Astrocyte (in vitro differentiated cells and primary cell): ENCODE measurements around the gene PRKAG2.
"Not testable (repeated sequence)": the region's sequence is repeated elsewhere in the genome, so short reads cannot be mapped to it uniquely, and the experiment has no call there.

Experiments used
- CTCF ChIP-seq: IDR thresholded peaks from 2 replicates; pipeline ENCODE4 v1.5.1; 2011; ENCODE audit warnings: low read depth, mild to moderate bottlenecking, inconsistent platforms, low read length, moderate library complexity; ENCODE audit not compliant: insufficient read depth
- EZH2 ChIP-seq: IDR thresholded peaks from 2 replicates; pipeline ENCODE4 v1.6.1; 2012; ENCODE audit warnings: mild to moderate bottlenecking, low read length, inconsistent platforms; ENCODE audit not compliant: insufficient read depth

DNA sequence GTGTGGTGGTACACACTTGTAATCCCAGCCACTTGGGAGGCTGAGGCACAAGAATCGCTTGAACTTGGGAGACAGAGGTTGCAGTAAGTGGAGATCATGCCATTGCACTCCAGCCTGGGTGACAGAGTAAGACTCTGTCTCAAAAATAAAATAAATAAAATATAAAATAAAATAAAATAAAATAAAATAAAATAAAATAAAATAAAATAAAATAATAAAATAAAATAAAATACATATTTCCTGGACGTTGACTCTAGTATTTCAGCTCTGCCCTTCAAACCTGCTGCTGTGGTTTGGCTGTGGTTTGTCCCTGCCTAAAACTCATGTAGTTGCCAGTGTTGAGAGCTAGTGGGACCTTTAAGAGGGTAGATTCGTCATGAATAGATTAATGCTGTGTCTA lies 33.7 kb upstream of the PRKAG2 start:
- not testable (repeated sequence) for TF ChIP-seq CTCF, EZH2
